SK-N-SH (cell line): ENCODE results near the gene ATP6AP1.

Experiments
- CTCF ChIP-seq: fragments of 200-600 bp; sonication (generic); IDR thresholded peaks from 2 replicates; pipeline ENCODE4 v1.6.1; 2017; ENCODE audit warnings: antibody characterized with exemption, mild to moderate bottlenecking, moderate library complexity
- EP300 ChIP-seq, 2 experiments: IDR thresholded peaks; 2 replicates each; pipeline versions ENCODE4 v1.4.0 to v1.6.1; 2012; ENCODE audit warnings: borderline replicate concordance in 1 of 2, low read depth in 1 of 2, low read length in 1 of 2
- EZH2phosphoT487 ChIP-seq: fragments of 200-600 bp; sonication (generic); IDR thresholded peaks from 2 replicates; pipeline ENCODE4 v1.6.1; 2017; ENCODE audit warnings: low read depth, mixed run types, mild to moderate bottlenecking, antibody characterized with exemption, moderate library complexity, borderline replicate concordance
- FOXM1 ChIP-seq: IDR thresholded peaks from 2 replicates; pipeline ENCODE4 v1.4.0; 2012; ENCODE audit warnings: low read depth, mild to moderate bottlenecking
- GABPA ChIP-seq: IDR thresholded peaks from 2 replicates; pipeline ENCODE4 v1.4.0; 2012; ENCODE audit warnings: low read depth, mild to moderate bottlenecking
- MAX ChIP-seq: IDR thresholded peaks from 2 replicates; pipeline ENCODE4 v1.4.0; 2012; ENCODE audit warnings: low read depth
- MXI1 ChIP-seq: IDR thresholded peaks from 2 replicates; pipeline ENCODE4 v1.6.1; 2012; ENCODE audit warnings: mild to moderate bottlenecking, low read depth, low read length, improper control_type of control experiment
- POLR2AphosphoS5 ChIP-seq: IDR thresholded peaks from 2 replicates; pipeline ENCODE4 v1.6.1; 2012; ENCODE audit warnings: low read depth, low read length
- RAD21 ChIP-seq: IDR thresholded peaks from 2 replicates; pipeline ENCODE4 v1.6.1; 2012; ENCODE audit warnings: mild to moderate bottlenecking, low read length
- TAF1 ChIP-seq: IDR thresholded peaks from 2 replicates; pipeline ENCODE4 v1.6.1; 2012; ENCODE audit warnings: low read depth, mild to moderate bottlenecking, low read length, moderate library complexity, borderline replicate concordance
- TCF12 ChIP-seq: IDR thresholded peaks from 2 replicates; pipeline ENCODE4 v1.4.0; 2012
- TEAD4 ChIP-seq: IDR thresholded peaks from 2 replicates; pipeline ENCODE4 v1.4.0; 2012; ENCODE audit warnings: mild to moderate bottlenecking, borderline replicate concordance; ENCODE audit not compliant: insufficient read depth
- TF ChIP-seq, protein P1 (sequence below): IDR thresholded peaks from 2 replicates; pipeline ENCODE4; 2012

DNA sequence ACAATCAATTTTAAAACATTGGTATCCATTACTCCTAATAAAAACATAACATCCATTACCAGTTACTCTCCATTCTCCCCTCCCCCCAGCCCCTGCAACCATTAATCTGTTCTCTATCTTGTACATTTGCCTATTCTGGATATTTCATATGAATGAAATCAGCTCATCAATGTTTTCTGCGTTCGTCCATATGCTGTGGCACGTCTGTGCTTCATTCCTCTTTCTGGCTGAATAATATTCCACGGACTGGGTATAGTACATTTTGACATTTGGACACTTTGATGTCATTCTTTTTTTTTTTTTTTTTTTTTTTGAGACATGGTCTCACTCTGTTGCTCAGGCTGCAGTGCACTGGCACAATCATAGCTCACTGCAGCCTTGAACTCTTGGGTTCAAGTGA lies 24.6 kb upstream of the ATP6AP1 start:
- TF ChIP-seq, protein P1, sequence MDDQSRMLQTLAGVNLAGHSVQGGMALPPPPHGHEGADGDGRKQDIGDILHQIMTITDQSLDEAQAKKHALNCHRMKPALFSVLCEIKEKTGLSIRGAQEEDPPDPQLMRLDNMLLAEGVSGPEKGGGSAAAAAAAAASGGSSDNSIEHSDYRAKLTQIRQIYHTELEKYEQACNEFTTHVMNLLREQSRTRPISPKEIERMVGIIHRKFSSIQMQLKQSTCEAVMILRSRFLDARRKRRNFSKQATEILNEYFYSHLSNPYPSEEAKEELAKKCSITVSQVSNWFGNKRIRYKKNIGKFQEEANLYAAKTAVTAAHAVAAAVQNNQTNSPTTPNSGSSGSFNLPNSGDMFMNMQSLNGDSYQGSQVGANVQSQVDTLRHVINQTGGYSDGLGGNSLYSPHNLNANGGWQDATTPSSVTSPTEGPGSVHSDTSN: no peak
- no peak for TF ChIP-seq CTCF
- no peak for TF ChIP-seq EZH2phosphoT487
- TF ChIP-seq RAD21: no peak
- TF ChIP-seq TEAD4: no peak
- no peak for TF ChIP-seq MAX
- TF ChIP-seq TAF1: no peak
- TF ChIP-seq EP300 (IDR thresholded peaks at IDR 0.05; ENCODE audit: borderline replicate concordance in 1 of 2, low read depth in 1 of 2, low read length in 1 of 2): no peak
- no peak for TF ChIP-seq GABPA
- TF ChIP-seq TCF12: no peak
- TF ChIP-seq FOXM1: no peak
- no peak for TF ChIP-seq MXI1
- TF ChIP-seq POLR2AphosphoS5: no peak
